SK-N-SH (cell line): Measurements from ENCODE around the gene ZNF746. TPM values are rescaled to one million over a fixed set of nuclear protein-coding genes. Genes with fewer than 3 reads are reported as not detected.

Experiments used
- CTCF ChIA-PET: fragments of 300-600, 350-600 bp; formaldehyde crosslinking; extraction: SDS; loops from one replicate; lab custom pipeline; 2021; lab: Yijun Ruan, JAX
- POLR2A ChIA-PET: fragments of 350-600 bp; sonication (Branson Sonifier 250); formaldehyde crosslinking; extraction: SDS; loops from one replicate; lab custom pipeline; 2020; ENCODE audit warnings: antibody characterized with exemption, inconsistent platforms; lab: Yijun Ruan, JAX
- DNase-seq: peaks from one replicate; pipeline ENCODE4 v3.0.0; 2012
- H2AFZ ChIP-seq: fragments of 200-600 bp; sonication (generic); 2 replicates; pipeline ENCODE4 v1.8.1; 2016; ENCODE audit warnings: antibody characterized with exemption, mild to moderate bottlenecking, low read depth
- H3F3A ChIP-seq: fragments of 200-600 bp; sonication (generic); replicated peaks from 2 replicates; pipeline ENCODE3; 2016; ENCODE audit warnings: antibody characterized with exemption, mild to moderate bottlenecking; ENCODE audit not compliant: insufficient read depth
- H3K27ac ChIP-seq, 2 experiments: fragments of 200-500 bp in 1 of 2; fragments of 200-600 bp in 1 of 2; sonication (Bioruptor generic) in 1 of 2; sonication (generic), shearing (Covaris generic) in 1 of 2; 2 replicates each; pipeline versions ENCODE4 v1.5.1 to v1.6.1; 2014 to 2016; ENCODE audit warnings: low read depth in 2 of 2, inconsistent platforms in 1 of 2, low read length in 1 of 2, mild to moderate bottlenecking in 1 of 2, mixed read lengths in 1 of 2
- H3K27me3 ChIP-seq: fragments of 200-600 bp; sonication (generic), shearing (Covaris generic); 2 replicates; pipeline ENCODE4 v1.6.1; 2016; ENCODE audit warnings: mixed run types; ENCODE audit not compliant: insufficient read depth
- H3K36me3 ChIP-seq, 2 experiments: fragments of 200-500 bp in 1 of 2; fragments of 200-600 bp in 1 of 2; sonication (Bioruptor generic) in 1 of 2; sonication (generic) in 1 of 2; replicated peaks in 1 of 2; 2 replicates each; pipeline versions ENCODE3 to v1.5.1; 2014 to 2016; ENCODE audit warnings: low read length in 1 of 2, mild to moderate bottlenecking in 1 of 2; ENCODE audit not compliant: insufficient read depth in 2 of 2, control insufficient read depth in 1 of 2
- H3K4me1 ChIP-seq, 2 experiments: fragments of 200-500 bp in 1 of 2; fragments of 200-600 bp in 1 of 2; sonication (Bioruptor generic) in 1 of 2; sonication (generic), shearing (Covaris generic) in 1 of 2; 2 replicates each; pipeline versions ENCODE4 v1.5.1 to v1.6.1; 2014 to 2016; ENCODE audit warnings: low read depth in 1 of 2, low read length in 1 of 2, mixed run types in 1 of 2; ENCODE audit not compliant: insufficient read depth in 2 of 2, control insufficient read depth in 1 of 2
- H3K4me2 ChIP-seq: fragments of 200-600 bp; sonication (generic), shearing (Covaris generic); 2 replicates; pipeline ENCODE4 v1.6.1; 2017; ENCODE audit warnings: mixed run types
- H3K4me3 ChIP-seq, 2 experiments: fragments of 200-500 bp in 1 of 2; fragments of 200-600 bp in 1 of 2; sonication (Bioruptor generic) in 1 of 2; sonication (generic), shearing (Covaris generic) in 1 of 2; 2 replicates each; pipeline versions ENCODE4 v1.5.1 to v1.8.1; 2014 to 2016; ENCODE audit warnings: low read depth in 2 of 2, inconsistent platforms in 1 of 2, low read length in 1 of 2, mild to moderate bottlenecking in 1 of 2, mixed read lengths in 1 of 2, moderate library complexity in 1 of 2
- H3K79me2 ChIP-seq: fragments of 200-600 bp; sonication (generic); 2 replicates; pipeline ENCODE4 v1.8.1; 2017; ENCODE audit warnings: mild to moderate bottlenecking; ENCODE audit not compliant: insufficient read depth
- H3K9ac ChIP-seq: fragments of 200-600 bp; sonication (generic); 2 replicates; pipeline ENCODE4 v1.6.1; 2017; ENCODE audit warnings: mixed run types
- H3K9me2 ChIP-seq: fragments of 200-600 bp; sonication (generic); 2 replicates; pipeline ENCODE4 v1.6.1; 2017; ENCODE audit warnings: mixed run types
- H3K9me3 ChIP-seq: fragments of 200-600 bp; sonication (generic); 2 replicates; pipeline ENCODE4 v1.6.1; 2017; ENCODE audit warnings: mixed run types, mild to moderate bottlenecking, moderate library complexity
- H4K20me1 ChIP-seq: fragments of 200-600 bp; sonication (generic); 2 replicates; pipeline ENCODE4 v1.6.1; 2017; ENCODE audit warnings: mild to moderate bottlenecking, mixed run types; ENCODE audit not compliant: insufficient read depth
- CHD2 ChIP-seq: fragments of 150-350 bp; IDR thresholded peaks from 2 replicates; pipeline ENCODE4 v1.6.1; 2018; ENCODE audit warnings: low read length; ENCODE audit not compliant: partially characterized antibody
- ELF1 ChIP-seq: IDR thresholded peaks from 2 replicates; pipeline ENCODE4 v1.4.0; 2012
- EP300 ChIP-seq, 2 experiments: IDR thresholded peaks; 2 replicates each; pipeline versions ENCODE4 v1.4.0 to v1.6.1; 2012; ENCODE audit warnings: borderline replicate concordance in 1 of 2, low read depth in 1 of 2, low read length in 1 of 2
- EZH2phosphoT487 ChIP-seq: fragments of 200-600 bp; sonication (generic); IDR thresholded peaks from 2 replicates; pipeline ENCODE4 v1.6.1; 2017; ENCODE audit warnings: low read depth, mixed run types, mild to moderate bottlenecking, antibody characterized with exemption, moderate library complexity, borderline replicate concordance
- FOSL2 ChIP-seq: IDR thresholded peaks from 2 replicates; pipeline ENCODE4 v1.4.0; 2012; ENCODE audit warnings: low read depth, mild to moderate bottlenecking, moderate library complexity, borderline replicate concordance
- FOXM1 ChIP-seq: IDR thresholded peaks from 2 replicates; pipeline ENCODE4 v1.4.0; 2012; ENCODE audit warnings: low read depth, mild to moderate bottlenecking
- GABPA ChIP-seq: IDR thresholded peaks from 2 replicates; pipeline ENCODE4 v1.4.0; 2012; ENCODE audit warnings: low read depth, mild to moderate bottlenecking
- IRF3 ChIP-seq: fragments of 150-350 bp; IDR thresholded peaks from 2 replicates; pipeline ENCODE4 v1.6.1; 2016; ENCODE audit warnings: mild to moderate bottlenecking, low read depth, low read length
- JUND ChIP-seq: IDR thresholded peaks from 2 replicates; pipeline ENCODE4 v1.4.0; 2012
- MEF2A ChIP-seq: IDR thresholded peaks from 2 replicates; pipeline ENCODE4 v1.4.0; 2012; ENCODE audit warnings: low read depth, borderline replicate concordance
- SIN3A ChIP-seq: IDR thresholded peaks from 2 replicates; pipeline ENCODE4 v1.6.1; 2012; ENCODE audit warnings: low read depth, mild to moderate bottlenecking, low read length, moderate library complexity, borderline replicate concordance
- TAF1 ChIP-seq: IDR thresholded peaks from 2 replicates; pipeline ENCODE4 v1.6.1; 2012; ENCODE audit warnings: low read depth, mild to moderate bottlenecking, low read length, moderate library complexity, borderline replicate concordance
- USF1 ChIP-seq: IDR thresholded peaks from 2 replicates; pipeline ENCODE4 v1.4.0; 2012; ENCODE audit warnings: low read depth, borderline replicate concordance
- USF2 ChIP-seq: fragments of 150-350 bp; IDR thresholded peaks from 2 replicates; pipeline ENCODE4 v1.6.1; 2017; ENCODE audit warnings: antibody characterized with exemption, low read length, low read depth, borderline replicate concordance
- YY1 ChIP-seq: IDR thresholded peaks from 2 replicates; pipeline ENCODE4 v1.4.0; 2012; ENCODE audit warnings: low read depth, mild to moderate bottlenecking
- polyA plus RNA-seq, 3 experiments: library from polyadenylated mRNA; depleted of rRNA; stranded (reverse); fragments of >200 nt; gene quantifications; 2 replicates each; pipeline ENCODE4 v1.2.3, GENCODE V29; 2012
- TF ChIP-seq, protein P1 (sequence below): IDR thresholded peaks from 2 replicates; pipeline ENCODE4; 2012

Gene ZNF746
- polyA plus RNA-seq, 1 of the 3 experiments (the other 2 are of a cell fraction): 11.1 TPM

DNA sequence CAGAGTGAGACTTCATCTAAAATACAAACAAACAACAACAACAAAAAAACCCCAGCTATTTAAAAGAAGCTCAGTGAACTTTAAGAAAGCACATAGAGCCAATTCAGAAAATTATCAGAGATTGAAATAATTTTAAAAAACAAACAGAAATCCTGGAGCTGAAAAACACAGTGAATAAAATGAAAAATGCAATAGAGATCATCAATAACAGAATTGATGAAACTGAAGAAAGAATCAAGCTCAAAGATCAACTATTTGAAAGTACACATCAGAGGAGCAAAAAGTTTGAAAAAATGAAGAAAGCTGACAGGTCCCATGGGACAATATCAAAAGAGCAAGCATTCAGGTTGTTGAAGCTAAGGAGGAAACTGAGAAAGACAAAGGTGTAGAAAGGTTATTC, 12.2 kb upstream of the ZNF746 start:
- ChIA-PET CTCF (no interaction called here), POLR2A (no interaction called here)
- Histone ChIP-seq H3K9me2 (no peaks in the 10 kb centered on the region), H3K4me1 (no peaks in the 10 kb centered on the region), H3K79me2 (no peaks in the 10 kb centered on the region), H3K4me2 (no peak overlapping the region), H3K27ac (no peak overlapping the region), H3F3A (no peaks in the 10 kb centered on the region), H3K36me3 (peaks cover 0 to 3% of the 10 kb centered on the region in 2 experiments), H3K27me3 (no peaks in the 10 kb centered on the region), H4K20me1 (no peaks in the 10 kb centered on the region), H3K9me3 (peaks cover 23% of the 10 kb centered on the region; the same call in 1 of the 2 replicates), H2AFZ (no peak overlapping the region), H3K9ac (no peak overlapping the region), H3K4me3 (no peak overlapping the region)
- DNase-seq: no peak
- no peak for TF ChIP-seq FOXM1
- TF ChIP-seq EZH2phosphoT487: no peak
- TF ChIP-seq ELF1: no peak
- TF ChIP-seq EP300 (IDR thresholded peaks at IDR 0.05; ENCODE audit: borderline replicate concordance in 1 of 2, low read depth in 1 of 2, low read length in 1 of 2): no peak
- TF ChIP-seq USF2: no peak
- no peak for TF ChIP-seq IRF3
- TF ChIP-seq CHD2: no peak
- no peak for TF ChIP-seq TAF1
- TF ChIP-seq YY1: no peak
- TF ChIP-seq FOSL2: no peak
- TF ChIP-seq JUND: no peak
- no peak for TF ChIP-seq MEF2A
- TF ChIP-seq USF1: no peak
- TF ChIP-seq, protein P1, sequence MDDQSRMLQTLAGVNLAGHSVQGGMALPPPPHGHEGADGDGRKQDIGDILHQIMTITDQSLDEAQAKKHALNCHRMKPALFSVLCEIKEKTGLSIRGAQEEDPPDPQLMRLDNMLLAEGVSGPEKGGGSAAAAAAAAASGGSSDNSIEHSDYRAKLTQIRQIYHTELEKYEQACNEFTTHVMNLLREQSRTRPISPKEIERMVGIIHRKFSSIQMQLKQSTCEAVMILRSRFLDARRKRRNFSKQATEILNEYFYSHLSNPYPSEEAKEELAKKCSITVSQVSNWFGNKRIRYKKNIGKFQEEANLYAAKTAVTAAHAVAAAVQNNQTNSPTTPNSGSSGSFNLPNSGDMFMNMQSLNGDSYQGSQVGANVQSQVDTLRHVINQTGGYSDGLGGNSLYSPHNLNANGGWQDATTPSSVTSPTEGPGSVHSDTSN: no peak
- no peak for TF ChIP-seq GABPA
- TF ChIP-seq SIN3A: no peak
